Measurements from ENCODE around the gene CCDC88C. TPM values are rescaled to one million over a fixed set of nuclear protein-coding genes. Genes with fewer than 3 reads are reported as not detected.

The CCDC88C gene
- total and polyA plus RNA-seq, 2 donors: 14.6 to 19.7 TPM

GRCh38 chr14:91387169-91387835 is 30.3 kb downstream of the CCDC88C start:
- Histone ChIP-seq H3K4me1 (ENCODE audit: insufficient read depth) (no peaks in the 10 kb centered on the region), H3K4me3 (ENCODE audit: low read depth, low read length) (no peak overlapping the region), H3K36me3 (ENCODE audit: insufficient read depth) (no peaks in the 10 kb centered on the region), H3K27ac (ENCODE audit: low read depth) (no peak overlapping the region)
- WGBS: 58% methylated on average over 19 of the region's 19 CpGs
- no peak for DNase-seq (ENCODE audit: extremely low spot score)

- Histone ChIP-seq H3K27ac (ENCODE audit: low read depth) (no peak overlapping the region), H3K4me3 (ENCODE audit: low read depth, low read length) (no peak overlapping the region), H3K36me3 (ENCODE audit: insufficient read depth) (no peaks in the 10 kb centered on the region), H3K4me1 (ENCODE audit: insufficient read depth) (no peaks in the 10 kb centered on the region)
- DNase-seq (ENCODE audit: extremely low spot score): no peak
Measured at GRCh38 chr14:91385697-91386096, 31.9 kb downstream of the CCDC88C start.

- WGBS: 96% methylated on average over 9 of the region's 9 CpGs
- Histone ChIP-seq H3K4me3 (ENCODE audit: low read depth, low read length) (no peak overlapping the region), H3K27ac (ENCODE audit: low read depth) (no peak overlapping the region), H3K4me1 (ENCODE audit: insufficient read depth) (no peaks in the 10 kb centered on the region), H3K36me3 (ENCODE audit: insufficient read depth) (no peaks in the 10 kb centered on the region)
- no peak for DNase-seq (ENCODE audit: extremely low spot score)
Measured at GRCh38 chr14:91385224-91385623, 32.4 kb downstream of the CCDC88C start.

- Histone ChIP-seq H3K27ac (ENCODE audit: low read depth) (no peak overlapping the region), H3K36me3 (ENCODE audit: insufficient read depth) (no peaks in the 10 kb centered on the region), H3K4me3 (ENCODE audit: low read depth, low read length) (no peak overlapping the region), H3K4me1 (ENCODE audit: insufficient read depth) (no peaks in the 10 kb centered on the region)
- 44% methylated on average over 7 of the region's 7 CpGs for WGBS
- no peak for DNase-seq (ENCODE audit: extremely low spot score)
Measured at GRCh38 chr14:91383439-91383838, 34.2 kb downstream of the CCDC88C start.

- no peak for DNase-seq (ENCODE audit: extremely low spot score)
- H3K27ac ChIP-seq (ENCODE audit: low read depth): no peak overlapping the region
- no peaks in the 10 kb centered on the region for H3K4me1 ChIP-seq (ENCODE audit: insufficient read depth)
- H3K36me3 ChIP-seq (ENCODE audit: insufficient read depth): no peaks in the 10 kb centered on the region
- 96% methylated on average over 13 of the region's 13 CpGs for WGBS
- H3K4me3 ChIP-seq (ENCODE audit: low read depth, low read length): no peak overlapping the region
Measured at GRCh38 chr14:91381801-91382670, 35.6 kb downstream of the CCDC88C start.

GRCh38 chr14:91380610-91381371 is 36.8 kb downstream of the CCDC88C start:
- H3K27ac ChIP-seq (ENCODE audit: low read depth): no peak overlapping the region
- H3K4me1 ChIP-seq (ENCODE audit: insufficient read depth): no peaks in the 10 kb centered on the region
- H3K4me3 ChIP-seq (ENCODE audit: low read depth, low read length): no peak overlapping the region
- WGBS: 50% methylated on average over 11 of the region's 11 CpGs
- peak; percentile 64 for DNase-seq (ENCODE audit: extremely low spot score)
- H3K36me3 ChIP-seq (ENCODE audit: insufficient read depth): no peaks in the 10 kb centered on the region

- Histone ChIP-seq H3K27ac (ENCODE audit: low read depth) (no peak overlapping the region), H3K4me3 (ENCODE audit: low read depth, low read length) (no peak overlapping the region), H3K4me1 (ENCODE audit: insufficient read depth) (no peaks in the 10 kb centered on the region), H3K36me3 (ENCODE audit: insufficient read depth) (no peaks in the 10 kb centered on the region)
- 82% methylated on average over 5 of the region's 5 CpGs for WGBS
- no peak for DNase-seq (ENCODE audit: extremely low spot score)
Measured at GRCh38 chr14:91380123-91380522, 37.5 kb downstream of the CCDC88C start.

GRCh38 chr14:91379579-91379932 is 38.1 kb downstream of the CCDC88C start:
- Histone ChIP-seq H3K36me3 (ENCODE audit: insufficient read depth) (no peaks in the 10 kb centered on the region), H3K4me1 (ENCODE audit: insufficient read depth) (no peaks in the 10 kb centered on the region), H3K4me3 (ENCODE audit: low read depth, low read length) (no peak overlapping the region), H3K27ac (ENCODE audit: low read depth) (no peak overlapping the region)
- no peak for DNase-seq (ENCODE audit: extremely low spot score)
- 93% methylated on average over 13 of the region's 13 CpGs for WGBS

GRCh38 chr14:91378930-91379578 is 38.6 kb downstream of the CCDC88C start:
- WGBS: 72% methylated on average over 11 of the region's 11 CpGs
- no peak overlapping the region for H3K4me3 ChIP-seq (ENCODE audit: low read depth, low read length)
- DNase-seq (ENCODE audit: extremely low spot score): no peak
- no peaks in the 10 kb centered on the region for H3K4me1 ChIP-seq (ENCODE audit: insufficient read depth)
- no peaks in the 10 kb centered on the region for H3K36me3 ChIP-seq (ENCODE audit: insufficient read depth)
- no peak overlapping the region for H3K27ac ChIP-seq (ENCODE audit: low read depth)

- no peaks in the 10 kb centered on the region for H3K4me1 ChIP-seq (ENCODE audit: insufficient read depth)
- H3K27ac ChIP-seq (ENCODE audit: low read depth): no peak overlapping the region
- 83% methylated on average over 15 of the region's 15 CpGs for WGBS
- H3K4me3 ChIP-seq (ENCODE audit: low read depth, low read length): no peak overlapping the region
- DNase-seq (ENCODE audit: extremely low spot score): no peak
- H3K36me3 ChIP-seq (ENCODE audit: insufficient read depth): no peaks in the 10 kb centered on the region
Measured at GRCh38 chr14:91377700-91378652, 39.6 kb downstream of the CCDC88C start.

GRCh38 chr14:91376547-91377477 is 40.8 kb downstream of the CCDC88C start:
- Histone ChIP-seq H3K4me1 (ENCODE audit: insufficient read depth) (no peaks in the 10 kb centered on the region), H3K27ac (ENCODE audit: low read depth) (no peak overlapping the region)
- WGBS: 83% methylated on average over 28 of the region's 28 CpGs

More at GRCh38 chr14:91376547-91377477, 40.8 kb downstream of the CCDC88C start:
- Histone ChIP-seq H3K4me3 (ENCODE audit: low read depth, low read length) (no peak overlapping the region), H3K36me3 (ENCODE audit: insufficient read depth) (no peaks in the 10 kb centered on the region)
- DNase-seq (ENCODE audit: extremely low spot score): no peak
